ENCODE data around the gene KRT14. TPM values are rescaled to one million over a fixed set of nuclear protein-coding genes. Genes with fewer than 3 reads are reported as not detected.

Gene KRT14
- total RNA-seq, 1 experiment from 2014 or later, result not detected

DNA sequence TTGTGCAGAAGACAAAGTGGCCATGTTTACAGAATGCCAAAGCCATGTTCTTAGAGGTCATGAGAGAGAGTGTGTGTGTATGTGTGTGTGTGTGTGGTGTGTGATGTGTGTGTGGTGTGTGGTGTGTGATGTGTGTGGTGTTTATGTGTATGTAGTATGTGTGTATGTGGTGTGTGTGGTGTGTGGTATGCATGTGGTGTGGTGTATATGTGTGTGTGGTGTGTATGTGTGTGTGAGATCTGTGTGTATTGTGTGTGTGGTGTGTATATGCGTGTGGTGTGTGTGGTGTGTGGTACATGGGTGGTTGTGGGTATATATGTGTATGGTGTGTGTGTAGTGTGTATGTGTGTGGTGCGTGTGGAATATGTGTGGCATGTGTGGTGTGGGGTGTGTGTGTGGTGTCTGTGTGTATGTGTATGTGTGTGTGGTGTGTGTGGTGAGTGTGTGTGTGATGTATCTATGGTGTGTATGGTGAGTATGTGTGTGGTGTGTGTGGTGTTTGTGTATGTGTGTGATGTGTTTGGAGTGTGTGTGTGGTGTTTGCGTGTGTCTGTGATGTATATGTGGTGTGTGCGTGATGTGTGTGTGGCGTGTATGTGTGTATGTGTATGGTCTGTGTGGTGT, 45.9 kb upstream of the KRT14 start:
- no peaks in the 10 kb centered on the region for H3K9me3 Mint-ChIP-seq
- WGBS (ENCODE audit: extremely low coverage, insufficient read length, low lambda C conversion rate), result 100% methylated on average over 5 of the region's 5 CpGs

More for the DNA sequence above, 45.9 kb upstream of the KRT14 start:
- no peaks in the 10 kb centered on the region for H3K9me3 ChIP-seq (ENCODE audit: control insufficient read depth, low read depth, low read length)
- H3K4me3 Mint-ChIP-seq, result no peak overlapping the region
- no peaks in the 10 kb centered on the region for H3K79me2 ChIP-seq (ENCODE audit: insufficient read depth, low read length)
- H3K79me1 ChIP-seq (ENCODE audit: insufficient read depth, low read depth, low read length, poor library complexity, severe bottlenecking), result no peaks in the 10 kb centered on the region
- H3K9ac ChIP-seq (ENCODE audit: extremely low read depth, insufficient read length, low read length), result no peak overlapping the region
- H3K23ac ChIP-seq (ENCODE audit: insufficient read length, low read depth, low read length), result no peak overlapping the region
- no peak overlapping the region for H3T11ph ChIP-seq (ENCODE audit: low read length)
- H3K27ac ChIP-seq (ENCODE audit: insufficient read length, low read depth, low read length), result no peak overlapping the region
- H3K4me1 Mint-ChIP-seq, result peaks cover 20 to 24% of the 10 kb centered on the region in 2 experiments
- no peak overlapping the region for H3K56ac ChIP-seq (ENCODE audit: insufficient read length, low read depth, low read length)
- no peak overlapping the region for H2BK20ac ChIP-seq (ENCODE audit: low read depth, low read length, poor library complexity, severe bottlenecking)
- DNase-seq, result no peak
- no peaks in the 10 kb centered on the region for H3K23me2 ChIP-seq (ENCODE audit: insufficient read length, low read depth, low read length, poor library complexity, severe bottlenecking)
- H3K4ac ChIP-seq (ENCODE audit: low read depth, low read length), result no peak overlapping the region
- no peak overlapping the region for H3K14ac ChIP-seq (ENCODE audit: insufficient read depth, low read length)
- TF ChIP-seq, protein P1, sequence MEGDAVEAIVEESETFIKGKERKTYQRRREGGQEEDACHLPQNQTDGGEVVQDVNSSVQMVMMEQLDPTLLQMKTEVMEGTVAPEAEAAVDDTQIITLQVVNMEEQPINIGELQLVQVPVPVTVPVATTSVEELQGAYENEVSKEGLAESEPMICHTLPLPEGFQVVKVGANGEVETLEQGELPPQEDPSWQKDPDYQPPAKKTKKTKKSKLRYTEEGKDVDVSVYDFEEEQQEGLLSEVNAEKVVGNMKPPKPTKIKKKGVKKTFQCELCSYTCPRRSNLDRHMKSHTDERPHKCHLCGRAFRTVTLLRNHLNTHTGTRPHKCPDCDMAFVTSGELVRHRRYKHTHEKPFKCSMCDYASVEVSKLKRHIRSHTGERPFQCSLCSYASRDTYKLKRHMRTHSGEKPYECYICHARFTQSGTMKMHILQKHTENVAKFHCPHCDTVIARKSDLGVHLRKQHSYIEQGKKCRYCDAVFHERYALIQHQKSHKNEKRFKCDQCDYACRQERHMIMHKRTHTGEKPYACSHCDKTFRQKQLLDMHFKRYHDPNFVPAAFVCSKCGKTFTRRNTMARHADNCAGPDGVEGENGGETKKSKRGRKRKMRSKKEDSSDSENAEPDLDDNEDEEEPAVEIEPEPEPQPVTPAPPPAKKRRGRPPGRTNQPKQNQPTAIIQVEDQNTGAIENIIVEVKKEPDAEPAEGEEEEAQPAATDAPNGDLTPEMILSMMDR (conservative IDR thresholded peaks at IDR 0.05), result no peak
- no peaks in the 10 kb centered on the region; the same call in 1 of the 2 replicates for H3K4me1 ChIP-seq (ENCODE audit: insufficient read depth, low read length)
- H2BK12ac ChIP-seq (ENCODE audit: insufficient read length, low read depth, low read length), result no peak overlapping the region
- H4K91ac ChIP-seq (ENCODE audit: insufficient read length, low read depth, low read length), result no peak overlapping the region
- no peaks in the 10 kb centered on the region for H3K27me3 Mint-ChIP-seq (ENCODE audit: low read depth)
- H2BK15ac ChIP-seq (ENCODE audit: low read depth, low read length), result no peak overlapping the region
- H2AK5ac ChIP-seq (ENCODE audit: insufficient read length, low read length), result no peak overlapping the region
- no peak overlapping the region for H3K18ac ChIP-seq (ENCODE audit: insufficient read length, low read depth, low read length)
- no peaks in the 10 kb centered on the region for H4K20me1 ChIP-seq (ENCODE audit: control insufficient read depth, insufficient read depth, insufficient read length)
- no peaks in the 10 kb centered on the region for H3K27me3 ChIP-seq (ENCODE audit: insufficient read depth, low read length)
- no peak overlapping the region for H2AFZ ChIP-seq (ENCODE audit: low read length)
- no peak overlapping the region for H2BK120ac ChIP-seq (ENCODE audit: low read depth, low read length, poor library complexity, severe bottlenecking)
- no peaks in the 10 kb centered on the region for H3K36me3 Mint-ChIP-seq (ENCODE audit: insufficient read depth in 1 of 3, low read depth in 3 of 3)
- no peak overlapping the region for H2BK5ac ChIP-seq (ENCODE audit: insufficient read length, low read length)
- no peak overlapping the region for H4K8ac ChIP-seq (replicated peaks; ENCODE audit: insufficient read length, low read depth, low read length)
- no peak overlapping the region for H3K4me2 ChIP-seq (ENCODE audit: insufficient read depth, insufficient read length, low read length)
- no peak overlapping the region for H3K27ac Mint-ChIP-seq
- H4K5ac ChIP-seq (ENCODE audit: insufficient read length, low read depth, low read length), result no peak overlapping the region

Measured in H9 (cell line).